ENCODE measurements around the gene DIO3. TPM values are rescaled to one million over a fixed set of nuclear protein-coding genes. Genes with fewer than 3 reads are reported as not detected.

DIO3 gene
- total RNA-seq, 1 experiment from 2014 or later, result 4.9 TPM

DNA sequence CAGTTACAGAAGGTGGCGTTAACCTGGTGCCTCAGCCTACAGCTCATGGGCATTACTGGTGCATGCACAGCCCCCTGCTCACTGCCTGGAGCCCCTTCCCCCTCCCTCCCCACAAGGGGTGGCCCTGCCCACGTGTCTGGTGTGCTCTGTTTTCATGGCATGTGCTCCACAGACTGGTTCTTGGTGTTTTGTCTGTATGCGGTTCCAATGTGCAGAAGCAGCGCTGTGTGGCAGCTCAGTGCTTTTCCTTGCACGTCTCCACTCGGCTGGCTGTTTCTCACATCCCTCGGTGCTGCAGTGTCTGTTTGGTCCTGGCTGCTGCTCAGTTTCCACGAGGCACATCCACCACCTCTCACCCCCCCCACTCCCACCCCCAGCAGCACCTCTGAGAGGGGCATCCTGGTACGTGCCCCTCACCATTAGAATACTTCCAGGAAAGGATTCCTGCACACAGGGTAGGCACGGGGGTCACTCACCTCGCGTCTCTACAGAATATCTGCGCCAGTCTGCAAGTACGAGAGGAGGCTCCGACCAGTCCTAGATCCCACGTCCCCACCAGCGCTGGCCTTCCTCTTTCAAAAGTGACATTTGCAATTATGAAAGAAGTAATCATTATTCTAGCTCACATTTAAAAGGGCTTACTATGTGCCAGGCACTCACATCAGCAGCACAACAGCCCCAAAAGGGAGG lies 27.1 kb downstream of the DIO3 start:
- no peak for DNase-seq
- BruUV-seq (replicated peaks), result no TSS peak
- H3K79me2 ChIP-seq (ENCODE audit: low read length), result no peaks in the 10 kb centered on the region
- no peak overlapping the region for H3K4me2 ChIP-seq (ENCODE audit: low read length)
- H3K9me3 ChIP-seq (ENCODE audit: low read length), result no peaks in the 10 kb centered on the region
- H2AFZ ChIP-seq (ENCODE audit: low read length), result no peak overlapping the region
- ATAC-seq, result no peak
- H3K27ac ChIP-seq (ENCODE audit: low read length), result no peak overlapping the region
- H3K9ac ChIP-seq (ENCODE audit: low read length), result no peak overlapping the region
- no peaks in the 10 kb centered on the region for H3F3A ChIP-seq (ENCODE audit: low read length, unreplicated experiment)
- no peaks in the 10 kb centered on the region for H3K27me3 ChIP-seq (ENCODE audit: low read length)
- no peaks in the 10 kb centered on the region for H3K4me1 ChIP-seq (ENCODE audit: insufficient read depth, low read length)
- ChIA-PET POLR2A (ENCODE audit: unreplicated experiment) (no interaction called here), CTCF (no interaction called here)
- no peaks in the 10 kb centered on the region for H3K36me3 ChIP-seq (ENCODE audit: low read depth, low read length)
- TF ChIP-seq EZH2phosphoT487 (IDR thresholded peaks at IDR 0.05; ENCODE audit: borderline replicate concordance, low read length) (no peak), EZH2 (IDR thresholded peaks at IDR 0.05; ENCODE audit: low read length, unreplicated experiment) (no peak)
- TF ChIP-seq, protein P1, sequence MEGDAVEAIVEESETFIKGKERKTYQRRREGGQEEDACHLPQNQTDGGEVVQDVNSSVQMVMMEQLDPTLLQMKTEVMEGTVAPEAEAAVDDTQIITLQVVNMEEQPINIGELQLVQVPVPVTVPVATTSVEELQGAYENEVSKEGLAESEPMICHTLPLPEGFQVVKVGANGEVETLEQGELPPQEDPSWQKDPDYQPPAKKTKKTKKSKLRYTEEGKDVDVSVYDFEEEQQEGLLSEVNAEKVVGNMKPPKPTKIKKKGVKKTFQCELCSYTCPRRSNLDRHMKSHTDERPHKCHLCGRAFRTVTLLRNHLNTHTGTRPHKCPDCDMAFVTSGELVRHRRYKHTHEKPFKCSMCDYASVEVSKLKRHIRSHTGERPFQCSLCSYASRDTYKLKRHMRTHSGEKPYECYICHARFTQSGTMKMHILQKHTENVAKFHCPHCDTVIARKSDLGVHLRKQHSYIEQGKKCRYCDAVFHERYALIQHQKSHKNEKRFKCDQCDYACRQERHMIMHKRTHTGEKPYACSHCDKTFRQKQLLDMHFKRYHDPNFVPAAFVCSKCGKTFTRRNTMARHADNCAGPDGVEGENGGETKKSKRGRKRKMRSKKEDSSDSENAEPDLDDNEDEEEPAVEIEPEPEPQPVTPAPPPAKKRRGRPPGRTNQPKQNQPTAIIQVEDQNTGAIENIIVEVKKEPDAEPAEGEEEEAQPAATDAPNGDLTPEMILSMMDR (conservative IDR thresholded peaks at IDR 0.05; ENCODE audit: low read depth, low read length), result no peak
- H3K9me2 ChIP-seq (replicated peaks; ENCODE audit: low read length), result no peaks in the 10 kb centered on the region
- intact Hi-C loops (cut with micrococcal nuclease), result no loop called here
- no peaks in the 10 kb centered on the region for H4K20me1 ChIP-seq (ENCODE audit: low read length)
- H3K4me3 ChIP-seq (ENCODE audit: low read length), result no peak overlapping the region

DNA sequence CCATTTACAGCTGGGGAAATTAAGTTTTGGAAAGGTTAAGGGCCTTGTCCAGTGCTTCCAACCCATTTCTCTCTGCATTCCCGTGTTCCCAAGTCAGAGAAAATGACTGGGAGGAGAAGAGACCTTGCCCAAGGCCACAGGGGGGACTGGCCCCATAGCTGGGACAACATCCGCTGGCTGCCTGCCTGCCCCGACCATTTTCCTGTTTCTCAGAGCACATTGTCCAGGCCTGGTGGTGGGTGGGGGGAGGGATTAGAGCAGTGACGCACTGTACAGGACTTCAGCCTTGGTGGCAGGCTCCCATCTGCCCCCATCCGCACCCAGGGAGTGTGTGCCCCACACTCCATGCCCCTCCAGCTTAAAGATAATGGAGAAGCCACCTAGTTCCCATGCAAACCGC lies 27.7 kb downstream of the DIO3 start:
- no peak overlapping the region for H3K27ac ChIP-seq (ENCODE audit: low read length)
- no peak overlapping the region for H3K4me2 ChIP-seq (ENCODE audit: low read length)
- no peaks in the 10 kb centered on the region for H3F3A ChIP-seq (ENCODE audit: low read length, unreplicated experiment)
- no peaks in the 10 kb centered on the region for H3K79me2 ChIP-seq (ENCODE audit: low read length)
- DNase-seq, result no peak
- ChIA-PET POLR2A (ENCODE audit: unreplicated experiment) (no interaction called here), CTCF (no interaction called here)
- no peaks in the 10 kb centered on the region for H3K4me1 ChIP-seq (ENCODE audit: insufficient read depth, low read length)
- TF ChIP-seq EZH2phosphoT487 (IDR thresholded peaks at IDR 0.05; ENCODE audit: borderline replicate concordance, low read length), result no peak
- TF ChIP-seq EZH2 (IDR thresholded peaks at IDR 0.05; ENCODE audit: low read length, unreplicated experiment), result no peak
- TF ChIP-seq, protein P1 (conservative IDR thresholded peaks at IDR 0.05; ENCODE audit: low read depth, low read length), result no peak
- H3K9me3 ChIP-seq (ENCODE audit: low read length), result no peaks in the 10 kb centered on the region
- no peak overlapping the region for H3K4me3 ChIP-seq (ENCODE audit: low read length)
- no TSS peak for BruUV-seq (replicated peaks)
- no peaks in the 10 kb centered on the region for H3K9me2 ChIP-seq (replicated peaks; ENCODE audit: low read length)
- no peak for ATAC-seq
- no peak overlapping the region for H3K9ac ChIP-seq (ENCODE audit: low read length)
- no peaks in the 10 kb centered on the region for H4K20me1 ChIP-seq (ENCODE audit: low read length)
- no peaks in the 10 kb centered on the region for H3K36me3 ChIP-seq (ENCODE audit: low read depth, low read length)
- intact Hi-C loops (cut with micrococcal nuclease), result no loop called here
- H2AFZ ChIP-seq (ENCODE audit: low read length), result no peak overlapping the region
- no peaks in the 10 kb centered on the region for H3K27me3 ChIP-seq (ENCODE audit: low read length)

GRCh38 chr14:101589486-101590015 lies 28.3 kb downstream of the DIO3 start:
- Histone ChIP-seq H3K9me3 (ENCODE audit: low read length) (no peaks in the 10 kb centered on the region), H3K4me3 (ENCODE audit: low read length) (no peak overlapping the region), H3F3A (ENCODE audit: low read length, unreplicated experiment) (no peaks in the 10 kb centered on the region), H3K79me2 (ENCODE audit: low read length) (no peaks in the 10 kb centered on the region), H3K9ac (ENCODE audit: low read length) (no peak overlapping the region), H3K9me2 (replicated peaks; ENCODE audit: low read length) (no peaks in the 10 kb centered on the region), H3K27ac (ENCODE audit: low read length) (no peak overlapping the region), H3K4me2 (ENCODE audit: low read length) (no peak overlapping the region), H4K20me1 (ENCODE audit: low read length) (no peaks in the 10 kb centered on the region), H2AFZ (ENCODE audit: low read length) (no peak overlapping the region), H3K27me3 (ENCODE audit: low read length) (no peaks in the 10 kb centered on the region), H3K4me1 (ENCODE audit: insufficient read depth, low read length) (no peaks in the 10 kb centered on the region), H3K36me3 (ENCODE audit: low read depth, low read length) (no peaks in the 10 kb centered on the region)
- intact Hi-C loops (cut with micrococcal nuclease), result no loop called here
- BruUV-seq (replicated peaks), result no TSS peak
- DNase-seq, result no peak
- ChIA-PET POLR2A (ENCODE audit: unreplicated experiment) (no interaction called here), CTCF (no interaction called here)
- TF ChIP-seq EZH2 (IDR thresholded peaks at IDR 0.05; ENCODE audit: low read length, unreplicated experiment), result no peak
- TF ChIP-seq, protein P1 (conservative IDR thresholded peaks at IDR 0.05; ENCODE audit: low read depth, low read length), result no peak
- TF ChIP-seq EZH2phosphoT487 (IDR thresholded peaks at IDR 0.05; ENCODE audit: borderline replicate concordance, low read length), result no peak
- no peak for ATAC-seq
